KG1 (cell line): Measurements from ENCODE around the gene STRN4.

Experiments
- DNase-seq: peaks from one replicate; lab custom pipeline; 2025; lab: John Stamatoyannopoulos, UW

The STRN4 gene

GRCh38 chr19:46725859-46726393 lies 20.3 kb downstream of the STRN4 start:
- no peak for DNase-seq

DNA sequence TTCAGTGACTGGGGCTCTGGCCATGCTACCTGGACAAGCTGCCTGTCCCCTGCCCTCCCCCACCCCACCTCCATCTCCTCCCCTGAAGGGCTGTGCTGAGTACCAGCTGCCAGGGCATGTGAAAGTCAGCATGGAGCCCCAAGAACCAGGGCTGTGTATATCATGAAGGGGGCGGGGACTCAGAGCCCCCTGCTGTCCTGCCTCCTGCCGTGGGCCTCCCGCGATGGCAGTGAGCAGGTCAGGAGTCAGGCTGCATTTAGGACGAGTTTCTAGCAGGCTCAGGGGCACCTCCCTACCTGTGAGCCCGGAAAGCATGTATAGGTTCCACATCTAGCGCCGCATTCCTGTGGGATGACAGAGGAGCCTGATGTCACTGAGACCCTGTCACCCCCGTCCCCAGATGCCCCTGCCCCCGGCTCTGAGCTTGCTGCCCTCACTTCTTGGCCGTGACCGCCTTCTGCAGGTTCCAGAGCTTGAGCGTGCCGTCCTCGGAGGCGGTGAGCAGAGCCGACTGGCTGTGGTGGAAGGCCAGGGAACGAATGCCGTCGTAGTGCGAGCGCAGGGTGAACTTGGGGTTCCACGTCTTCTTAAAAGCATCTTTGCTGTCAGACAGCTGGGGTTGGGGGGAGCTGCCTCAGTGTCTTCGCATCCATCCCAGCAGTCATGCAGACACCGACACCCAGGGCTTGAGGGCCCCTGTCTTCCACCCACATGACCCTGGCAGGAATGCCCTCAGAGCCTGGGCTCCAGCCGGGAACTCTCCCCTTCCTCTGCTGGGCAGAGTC lies 21.0 kb downstream of the STRN4 start:
- no peak for DNase-seq

GRCh38 chr19:46724468-46724867 lies 21.8 kb downstream of the STRN4 start:
- no peak for DNase-seq

DNA sequence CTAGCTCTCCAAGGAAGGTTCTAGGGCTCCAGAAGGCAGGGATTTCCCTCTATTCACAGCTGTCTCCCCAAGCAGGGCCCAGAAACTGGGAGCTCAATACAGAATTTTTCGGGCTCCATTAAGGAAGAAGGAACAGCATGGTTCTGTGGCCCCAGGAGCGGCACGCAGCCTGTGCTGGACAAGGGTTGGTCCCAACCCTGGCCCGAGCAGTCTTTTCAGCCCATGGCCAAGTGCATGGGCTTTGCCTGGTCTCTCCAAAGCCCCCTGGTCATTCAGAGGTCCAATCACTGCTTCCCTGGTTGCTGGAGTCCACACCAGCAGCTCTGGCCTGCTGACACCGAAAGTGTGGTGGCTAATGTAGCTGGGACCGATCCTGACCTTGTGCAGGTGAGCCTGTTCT lies 22.8 kb downstream of the STRN4 start:
- DNase-seq = no peak

- DNase-seq = no peak
Measured at GRCh38 chr19:46723023-46723461, 23.2 kb downstream of the STRN4 start.

- no peak for DNase-seq
Measured at GRCh38 chr19:46722421-46723022, 23.7 kb downstream of the STRN4 start.

DNA sequence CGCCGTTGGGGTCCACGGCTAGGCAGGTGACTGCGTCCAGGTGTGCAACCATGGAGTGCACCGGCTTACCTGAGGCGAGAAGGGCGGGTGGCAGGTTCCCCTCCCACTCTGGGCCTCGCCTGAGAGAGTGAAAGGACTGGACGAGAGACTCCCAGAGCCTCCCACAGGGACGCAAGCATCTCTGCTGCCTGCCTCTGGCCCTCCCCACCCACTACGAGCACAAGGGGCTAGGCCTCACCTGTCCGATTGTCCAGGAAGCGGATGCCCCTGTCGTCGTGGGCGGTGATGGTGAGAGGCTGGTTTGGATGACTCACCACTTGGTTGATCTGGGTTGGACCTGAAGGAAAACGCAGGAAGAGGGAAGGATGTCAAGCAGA lies 24.3 kb downstream of the STRN4 start:
- DNase-seq = no peak

- no peak for DNase-seq
Measured at GRCh38 chr19:46721269-46722003, 24.8 kb downstream of the STRN4 start.

GRCh38 chr19:46720503-46721239 lies 25.6 kb downstream of the STRN4 start:
- DNase-seq = no peak

DNA sequence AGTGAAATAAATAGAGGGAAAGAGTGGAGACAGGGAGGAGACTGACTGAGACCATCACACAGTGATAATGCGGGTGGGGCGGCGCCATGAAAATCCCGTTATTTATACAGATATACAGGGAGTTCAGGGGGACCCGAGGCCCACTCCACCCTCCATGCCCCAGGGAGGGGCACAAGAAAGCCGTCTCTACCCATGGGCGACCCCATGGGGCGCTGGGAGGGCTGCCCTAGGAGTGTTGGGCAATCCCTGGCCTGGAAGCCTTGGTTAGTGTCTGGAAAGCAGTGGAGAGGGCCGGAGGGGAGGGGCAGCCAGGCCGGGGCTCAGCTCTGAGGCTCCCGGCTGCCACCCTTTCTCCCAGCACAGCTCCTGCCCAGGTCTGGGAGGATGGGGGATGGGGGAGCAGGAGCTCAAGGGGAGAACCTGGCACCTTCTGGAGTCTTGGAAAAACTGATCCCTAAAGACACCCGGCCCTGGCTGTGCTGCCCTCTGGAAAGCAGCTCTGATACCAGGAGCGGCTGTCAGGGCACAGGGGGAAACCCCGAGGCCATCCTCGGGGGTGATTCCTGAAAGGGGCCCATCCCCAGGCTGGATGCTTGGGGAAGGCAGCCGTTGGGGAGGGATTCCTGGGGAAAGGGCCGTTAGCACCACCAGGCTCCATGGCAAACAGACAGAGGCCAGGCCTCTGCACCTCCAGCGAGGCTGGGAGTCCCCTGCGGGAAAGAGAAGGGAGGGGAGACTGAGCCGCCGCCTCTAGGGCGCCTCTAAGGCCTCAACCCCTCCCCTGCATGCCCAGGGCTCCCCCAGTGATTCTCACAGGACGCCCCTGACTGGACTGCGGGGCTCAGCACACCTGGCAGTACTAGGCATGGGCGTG lies 26.4 kb downstream of the STRN4 start:
- DNase-seq = no peak

- no peak for DNase-seq
Measured at GRCh38 chr19:46718934-46719622, 27.2 kb downstream of the STRN4 start.

DNA sequence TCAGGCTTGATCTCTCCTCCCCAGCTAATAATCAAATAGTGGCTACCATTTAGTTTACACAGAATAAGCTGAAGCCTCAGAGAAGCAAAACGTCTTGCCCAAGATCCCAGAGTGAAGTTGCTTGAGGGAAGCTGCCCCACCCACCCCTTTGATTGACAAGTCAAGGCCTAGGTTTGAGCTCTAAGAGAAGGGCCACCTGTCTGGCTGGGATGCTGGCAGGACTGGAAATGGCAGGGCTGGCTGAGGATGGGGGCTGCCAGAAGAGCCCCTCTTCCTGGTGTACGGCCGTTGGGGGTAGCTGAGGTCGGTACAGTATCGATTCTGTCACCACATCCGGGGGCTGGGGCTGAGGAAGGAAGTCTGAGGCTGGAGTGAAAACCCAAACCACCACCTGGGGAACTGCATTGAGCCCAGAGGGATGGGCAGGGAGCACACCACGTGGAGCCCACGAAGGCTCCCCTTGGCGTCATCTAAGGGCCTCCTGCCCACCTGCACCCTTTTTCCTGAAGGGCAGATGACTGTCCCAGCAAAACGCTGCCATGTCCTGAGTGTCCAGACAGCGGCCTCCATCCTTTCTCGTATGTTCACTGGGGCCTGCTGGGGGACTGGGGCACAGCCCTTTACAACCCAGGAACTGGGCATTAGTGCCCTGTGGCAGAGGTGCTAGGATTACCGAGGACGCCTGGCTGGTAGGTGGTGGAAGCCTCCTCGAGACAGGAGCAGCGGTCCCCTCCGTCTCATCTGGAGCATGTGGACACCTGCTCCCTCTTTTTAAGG lies 27.9 kb downstream of the STRN4 start:
- peak; percentile 75 for DNase-seq

GRCh38 chr19:46717716-46718143 lies 28.5 kb downstream of the STRN4 start:
- no peak for DNase-seq

DNA sequence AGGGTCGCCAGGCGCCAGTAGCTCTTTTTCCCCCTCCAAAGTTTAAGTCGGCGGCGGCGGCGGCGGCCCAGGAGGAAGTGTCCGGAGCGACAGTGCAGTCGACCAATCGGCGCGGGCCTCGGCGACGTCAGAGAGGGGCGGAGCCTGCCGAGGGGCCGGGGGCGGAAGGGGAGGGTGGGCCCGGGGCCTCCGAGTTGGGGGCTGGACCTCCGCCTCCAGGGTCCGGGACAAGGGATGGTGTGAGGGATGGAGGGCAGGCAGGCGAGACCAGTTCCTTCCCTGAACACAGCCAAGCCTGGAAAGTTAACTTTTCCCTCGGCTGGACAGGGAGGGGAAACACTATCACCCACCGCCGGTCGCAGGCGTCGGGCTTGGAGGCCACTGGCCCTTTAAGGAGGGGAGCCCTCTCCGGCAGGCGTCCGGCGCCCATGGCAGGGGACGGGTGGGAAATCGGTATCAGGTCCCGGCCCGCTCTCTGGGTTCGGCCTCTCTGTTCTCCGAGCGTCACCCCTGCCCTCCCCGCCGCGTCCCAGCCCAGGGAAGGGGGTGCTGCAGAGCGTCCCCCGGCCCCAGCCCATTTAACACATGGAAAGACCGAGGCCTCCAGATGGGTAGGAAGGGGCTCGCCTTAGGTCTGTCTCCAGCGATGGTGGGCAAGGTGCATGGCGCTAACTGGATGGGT lies 29.1 kb downstream of the STRN4 start, which contains the start of gene PRKD2:
Gene PRKD2, minus strand, starts transcription at position 81 of the 682 bp plus-strand sequence. CDS start 744 bp downstream, outside the sequence.
- DNase-seq = peak; percentile 76

DNA sequence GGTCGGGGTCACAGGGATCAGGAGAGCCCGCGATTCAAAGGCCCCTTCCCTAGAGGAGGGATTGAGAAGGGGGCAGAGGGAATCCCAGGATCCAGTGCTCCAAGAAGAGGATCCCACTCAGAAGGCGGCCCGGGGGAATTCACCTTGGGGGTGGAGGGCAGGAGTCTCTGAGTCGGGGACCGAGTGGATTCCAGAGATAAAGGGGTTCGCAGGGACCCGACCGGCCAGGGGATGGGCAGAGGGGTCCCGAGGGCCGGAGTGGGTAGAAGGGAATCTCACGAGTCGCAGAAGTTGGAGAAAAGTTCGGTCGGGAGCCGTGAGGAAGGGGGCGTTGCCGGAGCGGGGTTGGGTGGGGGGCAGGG lies 29.6 kb downstream of the STRN4 start:
- no peak for DNase-seq

- no peak for DNase-seq
Measured at GRCh38 chr19:46715975-46716671, 30.1 kb downstream of the STRN4 start.

GRCh38 chr19:46715620-46715974 lies 30.7 kb downstream of the STRN4 start:
- no peak for DNase-seq

DNA sequence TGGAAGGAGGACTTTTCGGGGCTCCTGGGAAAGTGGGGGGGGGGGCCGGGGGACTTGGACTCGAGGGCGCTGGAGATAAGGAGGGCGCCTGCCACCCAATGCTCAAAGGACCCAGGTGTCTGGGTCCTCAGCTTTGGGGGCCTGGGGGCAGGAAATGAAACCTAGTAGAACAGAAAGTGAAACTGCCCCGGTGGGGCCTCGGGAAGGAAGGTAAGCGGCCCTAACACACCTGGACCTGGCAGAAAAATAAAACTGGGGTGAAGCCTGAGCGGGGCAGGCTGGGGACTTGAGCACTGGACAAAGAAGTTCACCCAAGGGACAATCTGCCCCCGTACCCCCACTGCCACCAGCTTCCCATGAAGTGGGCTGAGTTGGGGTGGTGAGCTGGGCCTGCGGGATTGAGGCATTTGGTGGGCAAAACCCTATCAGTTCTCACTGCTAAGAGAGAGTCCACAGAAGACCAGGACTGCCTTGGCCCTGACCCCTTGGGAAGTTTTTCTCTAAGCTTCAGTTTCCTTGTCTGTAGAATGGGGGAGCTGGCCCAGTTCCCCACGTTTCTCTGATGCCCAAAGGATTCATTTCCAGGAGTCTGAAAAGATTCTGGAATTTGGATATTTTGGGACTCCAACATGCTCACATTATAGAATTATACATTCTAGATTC lies 31.7 kb downstream of the STRN4 start:
- no peak for DNase-seq
